ENCODE measurements around the gene C7orf25. TPM values are rescaled to one million over a fixed set of nuclear protein-coding genes. Genes with fewer than 3 reads are reported as not detected.

Gene C7orf25
- total and polyA plus RNA-seq, 4 donors: 0.88 to 7.4 (median 2.1) TPM

DNA sequence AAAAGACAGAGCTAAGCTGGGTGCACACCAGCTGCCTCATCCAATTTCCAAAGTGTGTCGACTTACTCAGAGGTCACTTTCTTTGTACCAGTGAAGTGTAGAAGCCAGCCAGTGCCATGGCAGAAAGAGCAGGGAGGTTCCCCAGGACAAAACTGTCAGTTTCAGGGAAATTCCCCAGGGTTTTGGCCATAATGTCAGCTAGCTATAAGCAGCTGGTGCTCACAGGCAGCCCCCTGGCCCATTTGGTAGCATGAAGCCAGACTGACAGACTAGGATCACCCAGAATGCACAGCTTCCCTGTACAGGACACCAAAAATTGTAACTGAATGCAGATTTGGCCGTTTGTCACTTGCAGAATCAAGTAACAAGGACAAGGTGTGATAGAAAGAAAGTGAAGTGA, 48.9 kb upstream of the C7orf25 start:
- Histone ChIP-seq H3K27ac (ENCODE audit: low read depth in 1 of 2, low read length in 2 of 2) (no peak overlapping the region), H3K9me3 (ENCODE audit: control insufficient read depth in 4 of 4, low read length in 3 of 4) (no peaks in the 10 kb centered on the region), H3K9ac (ENCODE audit: low read depth in 1 of 2, low read length in 2 of 2) (no peak overlapping the region), H3K4me1 (ENCODE audit: control insufficient read depth in 4 of 4, insufficient read depth in 4 of 4, low read length in 3 of 4) (no peaks in the 10 kb centered on the region), H3K27me3 (ENCODE audit: control insufficient read depth in 4 of 4, insufficient read depth in 4 of 4, low read length in 3 of 4) (no peaks in the 10 kb centered on the region), H3K36me3 (ENCODE audit: control insufficient read depth in 4 of 4, insufficient read depth in 3 of 4, low read depth in 1 of 4, low read length in 3 of 4) (no peaks in the 10 kb centered on the region), H3K4me3 (ENCODE audit: low read depth in 1 of 3, low read length in 3 of 3) (no peak overlapping the region)
- no peak for DNase-seq (ENCODE audit: low spot score)
- TF ChIP-seq RXRA (IDR thresholded peaks at IDR 0.05) (no peak), SP1 (IDR thresholded peaks at IDR 0.05) (no peak), FOXA2 (IDR thresholded peaks at IDR 0.05) (no peak), EGR1 (IDR thresholded peaks at IDR 0.05; ENCODE audit: low read depth in 2 of 2) (no peak)
- TF ChIP-seq, protein P1, sequence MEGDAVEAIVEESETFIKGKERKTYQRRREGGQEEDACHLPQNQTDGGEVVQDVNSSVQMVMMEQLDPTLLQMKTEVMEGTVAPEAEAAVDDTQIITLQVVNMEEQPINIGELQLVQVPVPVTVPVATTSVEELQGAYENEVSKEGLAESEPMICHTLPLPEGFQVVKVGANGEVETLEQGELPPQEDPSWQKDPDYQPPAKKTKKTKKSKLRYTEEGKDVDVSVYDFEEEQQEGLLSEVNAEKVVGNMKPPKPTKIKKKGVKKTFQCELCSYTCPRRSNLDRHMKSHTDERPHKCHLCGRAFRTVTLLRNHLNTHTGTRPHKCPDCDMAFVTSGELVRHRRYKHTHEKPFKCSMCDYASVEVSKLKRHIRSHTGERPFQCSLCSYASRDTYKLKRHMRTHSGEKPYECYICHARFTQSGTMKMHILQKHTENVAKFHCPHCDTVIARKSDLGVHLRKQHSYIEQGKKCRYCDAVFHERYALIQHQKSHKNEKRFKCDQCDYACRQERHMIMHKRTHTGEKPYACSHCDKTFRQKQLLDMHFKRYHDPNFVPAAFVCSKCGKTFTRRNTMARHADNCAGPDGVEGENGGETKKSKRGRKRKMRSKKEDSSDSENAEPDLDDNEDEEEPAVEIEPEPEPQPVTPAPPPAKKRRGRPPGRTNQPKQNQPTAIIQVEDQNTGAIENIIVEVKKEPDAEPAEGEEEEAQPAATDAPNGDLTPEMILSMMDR (IDR thresholded peaks at IDR 0.05; ENCODE audit: low read depth, low read length, missing input control): no peak
- TF ChIP-seq, protein P2, sequence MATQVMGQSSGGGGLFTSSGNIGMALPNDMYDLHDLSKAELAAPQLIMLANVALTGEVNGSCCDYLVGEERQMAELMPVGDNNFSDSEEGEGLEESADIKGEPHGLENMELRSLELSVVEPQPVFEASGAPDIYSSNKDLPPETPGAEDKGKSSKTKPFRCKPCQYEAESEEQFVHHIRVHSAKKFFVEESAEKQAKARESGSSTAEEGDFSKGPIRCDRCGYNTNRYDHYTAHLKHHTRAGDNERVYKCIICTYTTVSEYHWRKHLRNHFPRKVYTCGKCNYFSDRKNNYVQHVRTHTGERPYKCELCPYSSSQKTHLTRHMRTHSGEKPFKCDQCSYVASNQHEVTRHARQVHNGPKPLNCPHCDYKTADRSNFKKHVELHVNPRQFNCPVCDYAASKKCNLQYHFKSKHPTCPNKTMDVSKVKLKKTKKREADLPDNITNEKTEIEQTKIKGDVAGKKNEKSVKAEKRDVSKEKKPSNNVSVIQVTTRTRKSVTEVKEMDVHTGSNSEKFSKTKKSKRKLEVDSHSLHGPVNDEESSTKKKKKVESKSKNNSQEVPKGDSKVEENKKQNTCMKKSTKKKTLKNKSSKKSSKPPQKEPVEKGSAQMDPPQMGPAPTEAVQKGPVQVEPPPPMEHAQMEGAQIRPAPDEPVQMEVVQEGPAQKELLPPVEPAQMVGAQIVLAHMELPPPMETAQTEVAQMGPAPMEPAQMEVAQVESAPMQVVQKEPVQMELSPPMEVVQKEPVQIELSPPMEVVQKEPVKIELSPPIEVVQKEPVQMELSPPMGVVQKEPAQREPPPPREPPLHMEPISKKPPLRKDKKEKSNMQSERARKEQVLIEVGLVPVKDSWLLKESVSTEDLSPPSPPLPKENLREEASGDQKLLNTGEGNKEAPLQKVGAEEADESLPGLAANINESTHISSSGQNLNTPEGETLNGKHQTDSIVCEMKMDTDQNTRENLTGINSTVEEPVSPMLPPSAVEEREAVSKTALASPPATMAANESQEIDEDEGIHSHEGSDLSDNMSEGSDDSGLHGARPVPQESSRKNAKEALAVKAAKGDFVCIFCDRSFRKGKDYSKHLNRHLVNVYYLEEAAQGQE (IDR thresholded peaks at IDR 0.05): no peak
- TF ChIP-seq, protein P3, sequence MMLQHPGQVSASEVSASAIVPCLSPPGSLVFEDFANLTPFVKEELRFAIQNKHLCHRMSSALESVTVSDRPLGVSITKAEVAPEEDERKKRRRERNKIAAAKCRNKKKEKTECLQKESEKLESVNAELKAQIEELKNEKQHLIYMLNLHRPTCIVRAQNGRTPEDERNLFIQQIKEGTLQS (IDR thresholded peaks at IDR 0.05): no peak
- WGBS: 64% methylated on average over 2 of the region's 2 CpGs

DNA sequence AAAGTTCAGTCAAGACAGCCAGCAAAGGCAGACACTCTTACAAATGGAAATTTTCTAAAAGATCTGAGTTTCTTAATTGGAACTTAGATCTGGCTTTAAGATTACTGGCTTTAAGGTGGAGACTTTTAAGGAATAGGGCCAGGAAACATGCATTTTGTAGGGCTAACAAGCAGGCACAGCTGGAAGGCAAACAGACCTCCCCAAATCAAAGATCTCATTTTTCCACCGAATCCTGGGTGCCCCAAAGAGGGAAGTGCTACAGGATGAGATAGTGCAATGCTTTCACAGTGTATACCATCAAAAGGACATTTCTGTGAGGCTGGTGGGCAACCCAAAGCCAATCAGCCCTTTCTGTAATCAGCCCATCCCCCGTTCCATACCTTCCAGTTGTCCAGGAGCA, 47.7 kb upstream of the C7orf25 start:
- H3K27ac ChIP-seq (ENCODE audit: low read depth in 1 of 2, low read length in 2 of 2): no peak overlapping the region
- no peaks in the 10 kb centered on the region for H3K4me1 ChIP-seq (ENCODE audit: control insufficient read depth in 4 of 4, insufficient read depth in 4 of 4, low read length in 3 of 4)
- no peak for DNase-seq (ENCODE audit: low spot score)
- no peaks in the 10 kb centered on the region for H3K9me3 ChIP-seq (ENCODE audit: control insufficient read depth in 4 of 4, low read length in 3 of 4)
- TF ChIP-seq HNF4A (conservative IDR thresholded peaks at IDR 0.05) (no peak), JUND (IDR thresholded peaks at IDR 0.05) (no peak), NR2F2 (IDR thresholded peaks at IDR 0.05) (no peak), RXRA (IDR thresholded peaks at IDR 0.05) (no peak), FOXA2 (IDR thresholded peaks at IDR 0.05) (no peak), GABPA (IDR thresholded peaks at IDR 0.05 in 1 of 2, conservative IDR thresholded peaks at IDR 0.05 in 1 of 2) (no peak)
- TF ChIP-seq, protein P4, sequence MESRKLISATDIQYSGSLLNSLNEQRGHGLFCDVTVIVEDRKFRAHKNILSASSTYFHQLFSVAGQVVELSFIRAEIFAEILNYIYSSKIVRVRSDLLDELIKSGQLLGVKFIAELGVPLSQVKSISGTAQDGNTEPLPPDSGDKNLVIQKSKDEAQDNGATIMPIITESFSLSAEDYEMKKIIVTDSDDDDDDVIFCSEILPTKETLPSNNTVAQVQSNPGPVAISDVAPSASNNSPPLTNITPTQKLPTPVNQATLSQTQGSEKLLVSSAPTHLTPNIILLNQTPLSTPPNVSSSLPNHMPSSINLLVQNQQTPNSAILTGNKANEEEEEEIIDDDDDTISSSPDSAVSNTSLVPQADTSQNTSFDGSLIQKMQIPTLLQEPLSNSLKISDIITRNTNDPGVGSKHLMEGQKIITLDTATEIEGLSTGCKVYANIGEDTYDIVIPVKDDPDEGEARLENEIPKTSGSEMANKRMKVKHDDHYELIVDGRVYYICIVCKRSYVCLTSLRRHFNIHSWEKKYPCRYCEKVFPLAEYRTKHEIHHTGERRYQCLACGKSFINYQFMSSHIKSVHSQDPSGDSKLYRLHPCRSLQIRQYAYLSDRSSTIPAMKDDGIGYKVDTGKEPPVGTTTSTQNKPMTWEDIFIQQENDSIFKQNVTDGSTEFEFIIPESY (IDR thresholded peaks at IDR 0.05): no peak
- no peaks in the 10 kb centered on the region for H3K36me3 ChIP-seq (ENCODE audit: control insufficient read depth in 4 of 4, insufficient read depth in 3 of 4, low read depth in 1 of 4, low read length in 3 of 4)
- H3K4me3 ChIP-seq (ENCODE audit: low read depth in 1 of 3, low read length in 3 of 3): no peak overlapping the region
- H3K27me3 ChIP-seq (ENCODE audit: control insufficient read depth in 4 of 4, insufficient read depth in 4 of 4, low read length in 3 of 4): no peaks in the 10 kb centered on the region
- H3K9ac ChIP-seq (ENCODE audit: low read depth in 1 of 2, low read length in 2 of 2): no peak overlapping the region
- 84% methylated on average over 2 of the region's 2 CpGs for WGBS

Measured in liver (tissue), 9 donors.